A549 (cell line): ENCODE results near the gene ATP5MC3.

Experiments used
- CTCF ChIP-seq: fragments of >200 bp; sonication (Bioruptor Twin); formaldehyde crosslinking; IDR thresholded peaks from 3 replicates; pipeline ENCODE4 v1.5.1; 2016
- EP300 ChIP-seq, 2 experiments: fragments of >200 bp; sonication (Bioruptor Twin); formaldehyde crosslinking; IDR thresholded peaks; 2 replicates in 1 of 2; 3 replicates in 1 of 2; pipeline ENCODE4 v1.6.1; 2016 to 2017
- HES2 ChIP-seq: fragments of >200 bp; sonication (Bioruptor Twin); formaldehyde crosslinking; IDR thresholded peaks from 2 replicates; pipeline ENCODE4 v1.6.1; 2016
- JUN ChIP-seq, 2 experiments: fragments of >200 bp; sonication (Bioruptor Twin); formaldehyde crosslinking; IDR thresholded peaks; 2 replicates in 1 of 2; 3 replicates in 1 of 2; pipeline ENCODE4 v1.6.1; 2016 to 2017
- NFE2L2 ChIP-seq: fragments of 150-350 bp; conservative IDR thresholded peaks from 2 replicates; pipeline ENCODE4 v1.6.1; 2014; ENCODE audit warnings: low read length
- POLR2A ChIP-seq: IDR thresholded peaks from 2 replicates; pipeline ENCODE4 v1.6.1; 2012; ENCODE audit warnings: mild to moderate bottlenecking, low read length
- REST ChIP-seq: fragments of 200-600 bp; sonication (generic); IDR thresholded peaks from 2 replicates; pipeline ENCODE4 v1.6.1; 2016; ENCODE audit warnings: antibody characterized with exemption, mild to moderate bottlenecking, moderate library complexity
- TP53 ChIP-seq: fragments of 250-450 bp; sonication (Bioruptor Pico); IDR thresholded peaks from 2 replicates; pipeline ENCODE4 v1.5.0; 2021; ENCODE audit warnings: mild to moderate bottlenecking, moderate library complexity

- TF ChIP-seq CTCF (no peak), POLR2A (no peak), TP53 (CRISPR knock-in tag) (no peak), EP300 (IDR thresholded peaks at IDR 0.05) (no peak), HES2 (no peak), NFE2L2 (no peak), REST (no peak), JUN (IDR thresholded peaks at IDR 0.05) (no peak)
Observed at GRCh38 chr2:175136334-175137215, 44.9 kb downstream of the ATP5MC3 start.
